ENCODE data around the gene SBF2.
A peak's percentile ranks its signal among the peaks of the same experiment; 100 is the strongest.

SBF2 gene

GRCh38 chr11:9886595-9886994, 407.4 kb downstream of the SBF2 start:
- no peaks in the 10 kb centered on the region for H3K4me1 ChIP-seq (ENCODE audit: control insufficient read depth, insufficient read depth, low read depth, low read length)
- H3K27ac ChIP-seq (ENCODE audit: low read length, poor library complexity, severe bottlenecking), result no peak overlapping the region
- no peak overlapping the region for H3K18ac ChIP-seq (ENCODE audit: low read depth in 1 of 2, low read length in 2 of 2)
- no peak overlapping the region for H3K9ac ChIP-seq (ENCODE audit: low read length)
- H2AK5ac ChIP-seq (ENCODE audit: low read length, severe bottlenecking), result no peak overlapping the region
- H3K4me2 ChIP-seq (ENCODE audit: low read length, poor library complexity, severe bottlenecking), result no peak overlapping the region
- H2BK12ac ChIP-seq (ENCODE audit: low read length in 2 of 2), result no peak overlapping the region
- no peak overlapping the region for H3K23ac ChIP-seq (ENCODE audit: low read length in 2 of 2)
- no peaks in the 10 kb centered on the region for H3K9me3 ChIP-seq (ENCODE audit: control insufficient read depth, low read length)
- H3K79me1 ChIP-seq (replicated peaks; ENCODE audit: low read length, poor library complexity, severe bottlenecking), result peaks cover 6% of the 10 kb centered on the region
- no peak overlapping the region for H3K14ac ChIP-seq (ENCODE audit: low read length in 2 of 2)
- no peak overlapping the region for H4K8ac ChIP-seq (ENCODE audit: low read length)
- no peak overlapping the region for H2BK5ac ChIP-seq (ENCODE audit: low read depth, low read length, poor library complexity, severe bottlenecking)
- no peak for DNase-seq
- no peak overlapping the region for H4K91ac ChIP-seq (ENCODE audit: low read length)
- H2AFZ ChIP-seq (ENCODE audit: low read depth, low read length), result no peak overlapping the region
- no peak overlapping the region for H2BK120ac ChIP-seq (ENCODE audit: low read depth, low read length)
- no peaks in the 10 kb centered on the region for H3K27me3 ChIP-seq (ENCODE audit: control insufficient read depth in 1 of 2, insufficient read depth in 1 of 2, low read length in 2 of 2)
- H2BK15ac ChIP-seq (ENCODE audit: low read depth, poor library complexity, severe bottlenecking), result no peak overlapping the region
- no peak overlapping the region for H3K4ac ChIP-seq (ENCODE audit: low read depth in 1 of 2, low read length in 2 of 2)
- WGBS, result 92% methylated on average over 5 of the region's 5 CpGs
- H3K4me3 ChIP-seq (ENCODE audit: insufficient read depth in 1 of 2, low read depth in 1 of 2, low read length in 2 of 2), result no peak overlapping the region
- peaks cover 0 to 5% of the 10 kb centered on the region in 2 experiments for H3K36me3 ChIP-seq (ENCODE audit: control insufficient read depth in 1 of 2, insufficient read depth in 2 of 2, low read depth in 1 of 2, low read length in 2 of 2)

- H3K18ac ChIP-seq (ENCODE audit: low read depth in 1 of 2, low read length in 2 of 2), result no peak overlapping the region
- no peak overlapping the region for H3K4ac ChIP-seq (ENCODE audit: low read depth in 1 of 2, low read length in 2 of 2)
- H3K36me3 ChIP-seq (ENCODE audit: control insufficient read depth in 1 of 2, insufficient read depth in 2 of 2, low read depth in 1 of 2, low read length in 2 of 2), result peaks cover 0 to 7% of the 10 kb centered on the region in 2 experiments
- H3K9ac ChIP-seq (ENCODE audit: low read length), result peak overlapping the region; percentile 25
- H4K91ac ChIP-seq (ENCODE audit: low read length), result no peak overlapping the region
- no peak overlapping the region for H4K8ac ChIP-seq (ENCODE audit: low read length)
- no peaks in the 10 kb centered on the region for H3K4me1 ChIP-seq (ENCODE audit: control insufficient read depth, insufficient read depth, low read depth, low read length)
- H3K9me3 ChIP-seq (ENCODE audit: control insufficient read depth, low read length), result no peaks in the 10 kb centered on the region
- WGBS, result 94% methylated on average over 2 of the region's 2 CpGs
- H3K23ac ChIP-seq (ENCODE audit: low read length in 2 of 2), result no peak overlapping the region
- no peak overlapping the region for H2BK12ac ChIP-seq (ENCODE audit: low read length in 2 of 2)
- no peak overlapping the region for H3K4me2 ChIP-seq (ENCODE audit: low read length, poor library complexity, severe bottlenecking)
- no peak overlapping the region for H2BK5ac ChIP-seq (ENCODE audit: low read depth, low read length, poor library complexity, severe bottlenecking)
- H2BK15ac ChIP-seq (ENCODE audit: low read depth, poor library complexity, severe bottlenecking), result no peak overlapping the region
- no peak overlapping the region for H2BK120ac ChIP-seq (ENCODE audit: low read depth, low read length)
- H2AK5ac ChIP-seq (ENCODE audit: low read length, severe bottlenecking), result no peak overlapping the region
- DNase-seq, result peak; percentile 14
- H2AFZ ChIP-seq (ENCODE audit: low read depth, low read length), result no peak overlapping the region
- no peak overlapping the region for H3K4me3 ChIP-seq (ENCODE audit: insufficient read depth in 1 of 2, low read depth in 1 of 2, low read length in 2 of 2)
- peaks cover 7% of the 10 kb centered on the region for H3K79me1 ChIP-seq (replicated peaks; ENCODE audit: low read length, poor library complexity, severe bottlenecking)
- H3K27ac ChIP-seq (ENCODE audit: low read length, poor library complexity, severe bottlenecking), result no peak overlapping the region
- H3K27me3 ChIP-seq (ENCODE audit: control insufficient read depth in 1 of 2, insufficient read depth in 1 of 2, low read length in 2 of 2), result no peaks in the 10 kb centered on the region
- H3K14ac ChIP-seq (ENCODE audit: low read length in 2 of 2), result no peak overlapping the region
Observed at GRCh38 chr11:9884601-9885000, 409.4 kb downstream of the SBF2 start.

- H2AFZ ChIP-seq (ENCODE audit: low read depth, low read length), result no peak overlapping the region
- no peak overlapping the region for H2BK120ac ChIP-seq (ENCODE audit: low read depth, low read length)
- no peak overlapping the region for H2AK5ac ChIP-seq (ENCODE audit: low read length, severe bottlenecking)
- H3K4me3 ChIP-seq (ENCODE audit: insufficient read depth in 1 of 2, low read depth in 1 of 2, low read length in 2 of 2), result no peak overlapping the region
- H3K79me1 ChIP-seq (replicated peaks; ENCODE audit: low read length, poor library complexity, severe bottlenecking), result peaks cover 8% of the 10 kb centered on the region
- no peak overlapping the region for H2BK12ac ChIP-seq (ENCODE audit: low read length in 2 of 2)
- no peak overlapping the region for H3K9ac ChIP-seq (ENCODE audit: low read length)
- no peaks in the 10 kb centered on the region for H3K4me1 ChIP-seq (ENCODE audit: control insufficient read depth, insufficient read depth, low read depth, low read length)
- DNase-seq, result no peak
- no peak overlapping the region for H4K91ac ChIP-seq (ENCODE audit: low read length)
- H3K4me2 ChIP-seq (ENCODE audit: low read length, poor library complexity, severe bottlenecking), result no peak overlapping the region
- H2BK5ac ChIP-seq (ENCODE audit: low read depth, low read length, poor library complexity, severe bottlenecking), result no peak overlapping the region
- no peak overlapping the region for H3K4ac ChIP-seq (ENCODE audit: low read depth in 1 of 2, low read length in 2 of 2)
- peaks cover 0 to 7% of the 10 kb centered on the region in 2 experiments for H3K36me3 ChIP-seq (ENCODE audit: control insufficient read depth in 1 of 2, insufficient read depth in 2 of 2, low read depth in 1 of 2, low read length in 2 of 2)
- no peaks in the 10 kb centered on the region for H3K27me3 ChIP-seq (ENCODE audit: control insufficient read depth in 1 of 2, insufficient read depth in 1 of 2, low read length in 2 of 2)
- H3K27ac ChIP-seq (ENCODE audit: low read length, poor library complexity, severe bottlenecking), result no peak overlapping the region
- H2BK15ac ChIP-seq (ENCODE audit: low read depth, poor library complexity, severe bottlenecking), result no peak overlapping the region
- H3K9me3 ChIP-seq (ENCODE audit: control insufficient read depth, low read length), result peaks cover 5% of the 10 kb centered on the region
- WGBS, result 71% methylated on average over 1 of the region's 2 CpGs
- H3K18ac ChIP-seq (ENCODE audit: low read depth in 1 of 2, low read length in 2 of 2), result no peak overlapping the region
- no peak overlapping the region for H4K8ac ChIP-seq (ENCODE audit: low read length)
- no peak overlapping the region for H3K23ac ChIP-seq (ENCODE audit: low read length in 2 of 2)
- H3K14ac ChIP-seq (ENCODE audit: low read length in 2 of 2), result no peak overlapping the region
Observed at GRCh38 chr11:9880657-9881056, 413.4 kb downstream of the SBF2 start.

- Histone ChIP-seq H3K27me3 (ENCODE audit: control insufficient read depth in 1 of 2, insufficient read depth in 1 of 2, low read length in 2 of 2) (no peaks in the 10 kb centered on the region), H4K8ac (ENCODE audit: low read length) (no peak overlapping the region), H2AFZ (ENCODE audit: low read depth, low read length) (no peak overlapping the region), H3K9me3 (ENCODE audit: control insufficient read depth, low read length) (peaks cover 5% of the 10 kb centered on the region), H3K4ac (ENCODE audit: low read depth in 1 of 2, low read length in 2 of 2) (no peak overlapping the region), H3K27ac (ENCODE audit: low read length, poor library complexity, severe bottlenecking) (no peak overlapping the region), H2BK120ac (ENCODE audit: low read depth, low read length) (no peak overlapping the region), H4K91ac (ENCODE audit: low read length) (no peak overlapping the region), H2BK5ac (ENCODE audit: low read depth, low read length, poor library complexity, severe bottlenecking) (no peak overlapping the region), H3K36me3 (ENCODE audit: control insufficient read depth in 1 of 2, insufficient read depth in 2 of 2, low read depth in 1 of 2, low read length in 2 of 2) (peaks cover 0 to 7% of the 10 kb centered on the region in 2 experiments), H2BK12ac (ENCODE audit: low read length in 2 of 2) (no peak overlapping the region), H3K18ac (ENCODE audit: low read depth in 1 of 2, low read length in 2 of 2) (no peak overlapping the region), H3K4me3 (ENCODE audit: insufficient read depth in 1 of 2, low read depth in 1 of 2, low read length in 2 of 2) (no peak overlapping the region), H3K4me2 (ENCODE audit: low read length, poor library complexity, severe bottlenecking) (no peak overlapping the region), H2BK15ac (ENCODE audit: low read depth, poor library complexity, severe bottlenecking) (no peak overlapping the region), H3K14ac (ENCODE audit: low read length in 2 of 2) (no peak overlapping the region), H2AK5ac (ENCODE audit: low read length, severe bottlenecking) (no peak overlapping the region), H3K79me1 (replicated peaks; ENCODE audit: low read length, poor library complexity, severe bottlenecking) (peaks cover 8% of the 10 kb centered on the region), H3K9ac (ENCODE audit: low read length) (no peak overlapping the region), H3K4me1 (ENCODE audit: control insufficient read depth, insufficient read depth, low read depth, low read length) (no peaks in the 10 kb centered on the region), H3K23ac (ENCODE audit: low read length in 2 of 2) (no peak overlapping the region)
- DNase-seq, result no peak
- no CpG with 5 or more reads among the region's 2 CpGs for WGBS
Observed at GRCh38 chr11:9878936-9879335, 415.1 kb downstream of the SBF2 start.

Data from mesenchymal stem cell (in vitro differentiated cells and primary cell).